Hepatocyte (in vitro differentiated cells): Measurements from ENCODE around the gene CC2D2B.

ENCODE experiments used
- EZH2 ChIP-seq: fragments of 200-600 bp; sonication (generic); IDR thresholded peaks from 2 replicates; pipeline ENCODE4 v1.6.1; 2016; ENCODE audit warnings: antibody characterized with exemption, mild to moderate bottlenecking, borderline replicate concordance
- EZH2phosphoT487 ChIP-seq: fragments of 200-600 bp; sonication (generic); IDR thresholded peaks from one replicate; pipeline ENCODE4 v1.6.1; 2018; ENCODE audit warnings: antibody characterized with exemption, mild to moderate bottlenecking, low read depth, moderate library complexity; ENCODE audit not compliant: unreplicated experiment, severe bottlenecking
- TF ChIP-seq, protein P1 (sequence below): fragments of 200-600 bp; sonication (generic); IDR thresholded peaks from 2 replicates; pipeline ENCODE4 v1.5.1; 2016; ENCODE audit warnings: antibody characterized with exemption, mild to moderate bottlenecking; ENCODE audit not compliant: poor library complexity

GRCh38 chr10:95988702-95989101, 80.9 kb downstream of the CC2D2B start:
- TF ChIP-seq, protein P1, sequence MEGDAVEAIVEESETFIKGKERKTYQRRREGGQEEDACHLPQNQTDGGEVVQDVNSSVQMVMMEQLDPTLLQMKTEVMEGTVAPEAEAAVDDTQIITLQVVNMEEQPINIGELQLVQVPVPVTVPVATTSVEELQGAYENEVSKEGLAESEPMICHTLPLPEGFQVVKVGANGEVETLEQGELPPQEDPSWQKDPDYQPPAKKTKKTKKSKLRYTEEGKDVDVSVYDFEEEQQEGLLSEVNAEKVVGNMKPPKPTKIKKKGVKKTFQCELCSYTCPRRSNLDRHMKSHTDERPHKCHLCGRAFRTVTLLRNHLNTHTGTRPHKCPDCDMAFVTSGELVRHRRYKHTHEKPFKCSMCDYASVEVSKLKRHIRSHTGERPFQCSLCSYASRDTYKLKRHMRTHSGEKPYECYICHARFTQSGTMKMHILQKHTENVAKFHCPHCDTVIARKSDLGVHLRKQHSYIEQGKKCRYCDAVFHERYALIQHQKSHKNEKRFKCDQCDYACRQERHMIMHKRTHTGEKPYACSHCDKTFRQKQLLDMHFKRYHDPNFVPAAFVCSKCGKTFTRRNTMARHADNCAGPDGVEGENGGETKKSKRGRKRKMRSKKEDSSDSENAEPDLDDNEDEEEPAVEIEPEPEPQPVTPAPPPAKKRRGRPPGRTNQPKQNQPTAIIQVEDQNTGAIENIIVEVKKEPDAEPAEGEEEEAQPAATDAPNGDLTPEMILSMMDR, result no peak
- TF ChIP-seq EZH2, result no peak
- TF ChIP-seq EZH2phosphoT487, result no peak
